Stimulated activated CD8-positive, alpha-beta memory T cell treated with anti-CD3 and anti-CD28 coated beads, Interleukin-15, amount 100 ng/mL, for 24 hours (primary cell): ENCODE data around the gene ZC3H12D.

ENCODE experiments used
- DNase-seq: peaks from one replicate; pipeline ENCODE4 v3.0.0-alpha.2; 2020; ENCODE audit warnings: low read depth

ZC3H12D gene

DNA sequence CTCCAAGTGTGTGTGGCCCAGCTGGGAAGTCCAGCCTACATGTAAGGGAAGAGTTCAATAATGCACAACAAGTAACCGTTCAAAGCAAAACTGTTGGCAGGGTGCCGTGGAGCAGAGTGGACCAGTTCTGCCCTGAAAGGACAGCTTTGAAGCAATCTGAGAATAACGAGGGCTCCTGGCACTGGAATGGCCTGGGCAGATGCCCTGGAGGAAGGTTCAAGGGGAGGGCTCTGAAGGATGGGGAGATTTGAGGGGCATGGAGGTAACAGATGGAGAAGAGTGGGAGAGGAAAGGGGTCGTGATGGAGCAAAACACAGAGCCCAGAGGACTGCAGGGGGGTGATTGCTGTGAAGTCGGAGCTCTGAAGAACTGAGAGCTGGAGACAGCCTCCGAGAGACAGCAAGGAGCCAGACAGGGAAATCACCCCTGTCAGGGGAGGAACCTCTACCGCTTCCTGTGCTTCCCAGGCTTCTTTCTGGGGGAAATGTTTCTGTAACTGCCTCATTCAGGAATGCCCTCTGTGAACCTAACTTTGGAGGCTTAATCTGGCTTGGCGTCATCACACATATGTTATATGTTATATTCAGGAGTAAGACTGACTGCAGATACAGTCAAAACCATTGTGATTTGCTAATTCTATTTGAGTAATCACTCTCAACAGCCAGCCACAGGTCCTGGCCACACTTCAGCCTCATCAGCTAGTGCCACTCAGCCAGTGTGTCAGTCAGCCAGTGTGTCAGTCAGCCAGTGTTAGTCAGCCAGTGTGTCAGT is 41.2 kb downstream of the ZC3H12D start:
- no peak for DNase-seq

- no peak for DNase-seq
These were observed 43.1 kb downstream of the ZC3H12D start for GRCh38 chr6:149441740-149442139.

- DNase-seq, result no peak
These were observed 43.8 kb downstream of the ZC3H12D start for GRCh38 chr6:149440735-149441671.

DNA sequence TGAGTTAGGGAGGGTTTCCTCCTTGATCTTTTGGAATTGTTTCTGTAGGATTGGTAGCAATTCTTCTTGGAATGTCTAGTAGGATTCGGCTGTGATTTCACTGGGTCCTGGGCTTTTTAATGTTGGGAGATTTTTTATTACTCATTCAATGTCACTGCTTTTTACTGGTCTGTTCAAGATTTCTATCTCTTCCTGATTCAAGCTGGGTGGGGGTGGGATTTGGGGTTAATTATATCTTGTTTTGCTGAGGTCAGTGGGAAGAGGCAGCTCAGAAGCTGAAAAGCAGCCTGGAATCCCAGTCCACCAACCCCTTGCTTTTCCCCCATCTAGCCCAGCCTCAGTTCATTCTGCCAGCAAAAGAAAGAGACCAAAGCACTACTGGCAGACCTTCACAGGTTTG is 45.2 kb downstream of the ZC3H12D start:
- no peak for DNase-seq

DNA sequence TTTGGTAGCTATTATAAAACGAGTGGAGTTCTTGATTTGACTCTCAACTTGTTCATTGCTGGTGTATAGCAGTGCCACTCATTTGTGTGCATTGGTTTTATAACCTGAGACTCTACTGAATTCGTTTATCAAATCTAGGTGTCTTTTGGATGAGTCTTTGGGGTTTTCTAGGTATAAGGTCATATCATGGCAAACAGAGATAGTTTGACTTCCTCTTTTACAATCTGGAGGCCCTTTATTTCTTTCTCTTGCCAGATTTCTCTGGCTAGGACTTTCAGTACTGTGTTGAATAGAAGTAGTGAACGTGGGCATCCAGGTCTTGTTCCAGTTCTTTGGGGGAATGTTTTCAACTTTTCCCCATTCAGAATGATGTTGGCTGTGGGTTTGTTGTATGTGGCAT is 46.0 kb downstream of the ZC3H12D start:
- DNase-seq, result no peak

DNA sequence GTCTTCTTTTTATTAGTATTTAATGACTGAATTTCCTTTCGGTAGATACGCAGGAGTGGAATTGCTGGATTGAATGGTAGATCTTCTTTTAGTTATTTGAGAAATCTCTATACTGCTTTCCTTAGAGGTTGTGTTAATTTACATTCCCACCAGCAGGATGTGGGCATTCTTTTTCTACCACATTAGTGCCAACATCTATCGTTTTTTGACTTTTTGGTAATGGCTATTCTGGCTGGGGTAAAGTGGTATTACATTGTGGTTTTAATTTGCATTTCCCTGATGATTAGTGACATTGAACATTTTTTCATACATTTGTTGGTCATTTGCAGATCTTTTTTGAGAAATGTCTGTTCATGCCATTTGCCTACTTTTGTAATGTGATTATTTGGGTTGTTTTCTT is 47.6 kb downstream of the ZC3H12D start:
- no peak for DNase-seq

DNA sequence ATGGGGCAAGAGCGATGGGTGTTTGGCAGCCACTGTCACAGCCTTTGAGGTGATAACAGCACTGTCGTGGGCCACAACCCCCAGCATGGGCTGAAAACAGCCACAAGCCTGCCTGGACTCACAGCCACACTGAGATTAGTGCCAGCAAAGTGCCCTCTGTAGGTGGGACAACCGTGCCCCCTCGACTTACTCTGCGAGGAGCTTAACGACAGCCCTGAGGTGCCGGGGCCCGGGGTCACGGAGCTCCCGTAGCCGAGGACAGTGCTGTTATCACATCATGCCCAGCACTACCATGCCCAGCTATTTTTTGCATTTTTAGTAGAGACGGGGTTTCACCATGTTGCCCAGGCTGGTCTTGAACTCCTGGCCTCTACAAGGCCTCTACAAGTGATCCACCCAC is 48.2 kb downstream of the ZC3H12D start:
- DNase-seq, result no peak

DNA sequence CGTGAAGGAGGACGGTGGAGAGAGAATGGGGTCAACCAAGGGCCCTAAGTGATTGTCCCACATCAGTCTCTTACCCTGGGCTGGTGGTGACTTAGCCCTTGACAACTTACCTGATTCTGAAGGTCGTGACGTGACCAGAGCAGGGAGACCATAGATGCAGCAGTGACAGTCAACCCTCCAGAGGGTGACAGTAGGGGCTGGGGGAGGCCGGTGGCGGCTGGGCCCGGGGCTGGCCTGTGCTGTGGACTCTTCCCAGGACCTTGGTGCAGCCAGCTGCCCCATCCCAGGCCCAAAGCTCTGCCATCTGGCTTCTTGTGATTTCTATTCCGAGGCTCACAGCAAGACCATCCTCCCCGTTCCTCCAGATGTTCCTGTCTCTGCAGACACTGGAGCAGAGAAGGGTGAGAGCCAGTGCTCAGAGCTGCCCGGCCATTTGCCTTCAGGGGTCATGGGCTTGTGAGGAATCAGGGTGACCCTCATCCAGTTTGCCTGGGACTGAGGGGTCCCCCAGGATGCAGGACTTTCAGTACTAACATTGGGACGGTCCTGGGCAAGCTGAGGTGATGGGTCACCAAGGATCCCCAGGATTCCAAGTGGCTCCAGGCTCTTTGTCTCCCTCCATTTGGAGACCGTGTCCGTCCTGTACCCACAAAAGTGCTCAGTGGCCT is 48.8 kb downstream of the ZC3H12D start:
- DNase-seq, result no peak

GRCh38 chr6:149433881-149434280 is 50.9 kb downstream of the ZC3H12D start:
- no peak for DNase-seq

DNA sequence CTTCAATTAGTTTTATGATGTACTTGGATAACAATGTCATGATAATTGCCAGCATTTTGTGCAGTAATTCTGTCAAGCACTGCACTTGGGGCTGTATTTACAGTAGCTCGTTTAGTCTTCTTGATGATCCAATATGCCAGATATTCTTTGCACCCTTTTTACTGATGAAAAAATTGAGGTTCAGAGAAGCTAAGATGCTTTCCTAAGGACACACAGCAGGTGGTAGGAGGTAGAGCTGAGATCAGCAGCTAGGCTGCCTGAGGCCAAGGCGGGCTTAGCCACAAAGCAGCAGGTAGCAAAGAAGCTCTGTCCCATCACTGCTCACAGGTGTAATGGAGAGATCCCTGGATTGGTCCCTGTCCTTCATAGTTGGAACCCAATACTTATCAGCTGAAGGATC is 51.4 kb downstream of the ZC3H12D start:
- no peak for DNase-seq

DNA sequence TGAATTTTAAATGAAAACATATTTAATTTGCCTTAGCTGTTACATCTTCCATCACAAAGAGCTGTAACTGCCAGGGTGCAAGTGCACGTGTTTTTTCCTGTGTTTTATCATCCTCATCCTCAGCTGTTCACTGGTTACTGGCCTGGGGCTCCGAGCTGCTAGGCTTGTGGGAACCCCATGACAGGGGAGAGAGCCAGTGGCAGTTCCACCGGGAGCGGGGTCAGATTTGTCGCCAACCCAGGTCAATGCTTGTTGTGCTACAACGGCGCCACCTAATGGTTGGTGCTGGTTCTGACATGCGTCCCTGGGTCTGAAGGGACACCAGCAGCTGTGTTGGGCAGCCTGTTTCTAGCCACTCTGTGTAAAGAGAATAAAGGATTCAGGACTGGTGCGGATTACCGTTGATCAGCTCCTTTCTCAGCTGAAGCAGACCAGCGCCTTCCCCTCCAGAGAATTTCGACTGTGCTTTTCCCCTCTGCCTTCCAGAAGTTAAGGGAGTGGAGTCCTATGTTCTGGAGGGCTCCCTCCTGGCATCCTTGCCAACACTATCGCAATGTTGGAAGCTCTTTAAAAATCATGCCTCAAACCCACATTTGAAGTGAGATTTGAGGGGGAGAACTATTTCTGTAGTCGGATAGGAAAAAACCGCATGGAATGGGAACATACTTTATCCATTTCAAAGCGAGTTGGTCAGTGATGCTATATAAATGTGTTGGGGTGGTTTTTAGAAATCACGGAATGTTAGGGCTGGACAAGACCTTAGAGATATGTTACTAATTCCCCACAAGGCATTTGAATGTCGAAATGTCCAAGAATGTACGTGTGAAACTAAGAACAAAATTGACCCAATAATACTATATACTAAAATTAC is 52.7 kb downstream of the ZC3H12D start:
- peak; percentile 81 for DNase-seq

DNA sequence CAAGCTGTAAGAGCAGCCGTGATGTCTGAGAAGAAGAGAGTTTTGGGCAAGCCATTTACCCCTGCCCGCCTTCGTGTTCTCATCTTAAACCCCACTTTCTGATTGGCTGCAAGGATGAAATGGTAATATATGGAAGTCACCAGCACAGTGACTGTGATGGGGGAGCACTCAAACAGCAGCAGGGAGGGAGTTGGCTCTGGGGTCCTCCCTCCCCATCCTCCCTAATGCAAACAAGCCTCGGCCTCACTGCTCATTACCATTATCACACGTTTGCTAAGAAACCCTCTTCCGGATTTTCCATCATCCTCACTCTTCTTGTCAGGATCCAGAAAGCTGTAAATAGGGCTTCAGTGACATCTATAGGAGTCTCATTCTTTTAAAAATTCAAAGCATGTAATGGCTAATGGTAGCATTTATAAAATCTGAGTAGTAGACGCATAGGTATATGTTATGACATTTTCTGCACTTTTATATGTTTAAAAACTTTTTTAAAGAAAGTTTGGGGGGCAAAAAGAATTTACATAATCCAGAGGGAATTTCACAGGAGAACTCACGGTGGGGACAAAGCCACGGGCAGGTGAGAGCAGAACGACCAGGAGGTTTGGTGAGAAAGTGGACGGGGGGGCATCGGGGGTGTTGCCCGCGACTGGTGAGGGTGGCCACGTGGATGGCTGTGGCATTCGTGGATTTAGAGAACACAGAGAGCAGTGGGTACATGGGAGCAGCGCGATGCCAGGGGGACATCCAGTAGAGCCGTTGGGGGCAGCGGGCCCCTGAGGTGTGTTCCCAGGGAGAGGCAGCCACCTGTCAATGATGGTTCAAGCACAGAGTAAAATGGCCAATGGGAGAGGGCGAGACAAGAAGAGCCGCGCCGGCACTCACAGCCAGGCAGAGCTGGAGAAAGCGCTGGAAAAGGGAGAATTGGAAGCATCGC is 55.1 kb downstream of the ZC3H12D start:
- no peak for DNase-seq

DNA sequence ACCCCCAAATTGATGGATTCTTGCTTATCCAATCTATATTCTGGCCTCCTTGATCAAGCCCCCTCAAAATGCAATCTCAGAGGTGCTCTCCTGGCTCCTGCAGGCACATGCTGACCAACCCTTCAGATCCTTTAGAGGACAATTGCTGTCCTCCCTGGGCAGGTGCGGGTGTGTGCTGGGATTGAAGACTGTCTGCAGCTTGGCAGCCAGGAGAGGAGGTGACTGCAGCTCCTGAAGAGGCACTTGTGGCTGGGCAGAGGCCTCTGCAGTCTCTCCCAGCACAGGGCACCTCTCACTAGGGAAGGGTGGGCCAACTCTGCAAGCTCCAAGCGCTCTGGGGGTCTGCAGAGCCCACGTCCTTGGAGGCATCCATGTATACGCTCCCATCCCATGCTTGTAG is 56.2 kb downstream of the ZC3H12D start:
- no peak for DNase-seq

DNA sequence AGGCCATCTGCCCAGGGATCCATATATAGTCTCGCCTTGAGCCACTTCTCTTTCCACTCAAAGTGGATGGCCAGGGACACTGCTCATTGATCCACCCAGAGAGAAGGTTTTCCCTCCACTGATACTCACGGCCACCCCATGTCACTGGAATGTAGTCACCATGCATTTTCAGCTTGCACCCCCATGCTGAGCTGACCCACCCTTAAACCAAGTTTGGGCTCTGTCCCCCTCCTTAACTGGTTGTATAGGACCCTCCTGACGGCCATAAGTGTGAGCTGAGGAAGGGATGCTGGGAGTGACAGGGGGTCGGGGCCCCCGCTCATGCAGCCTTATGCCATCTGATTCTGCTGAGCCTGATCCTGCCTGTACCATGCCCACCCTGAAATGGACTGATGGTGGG is 59.1 kb downstream of the ZC3H12D start:
- no peak for DNase-seq

DNA sequence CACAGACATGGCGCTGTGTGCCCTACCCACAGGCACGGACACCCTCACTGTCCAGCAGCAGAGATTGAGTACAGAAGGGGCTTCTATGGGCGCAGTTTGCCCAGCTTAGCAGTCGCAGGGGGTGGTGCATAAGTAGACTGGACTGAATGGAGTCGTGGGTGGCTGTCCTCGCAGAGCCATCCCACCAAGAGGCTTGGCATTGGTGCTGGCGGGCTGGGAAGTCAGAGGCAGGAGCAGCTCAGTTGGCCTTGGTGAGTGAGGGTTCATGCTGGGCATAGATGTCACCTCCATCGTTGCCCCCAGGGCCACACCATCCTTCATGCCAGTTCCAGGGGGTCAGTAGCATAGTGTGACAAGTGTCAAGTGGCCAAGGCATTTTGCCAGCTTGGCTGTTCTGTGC is 59.6 kb downstream of the ZC3H12D start:
- DNase-seq, result no peak

DNA sequence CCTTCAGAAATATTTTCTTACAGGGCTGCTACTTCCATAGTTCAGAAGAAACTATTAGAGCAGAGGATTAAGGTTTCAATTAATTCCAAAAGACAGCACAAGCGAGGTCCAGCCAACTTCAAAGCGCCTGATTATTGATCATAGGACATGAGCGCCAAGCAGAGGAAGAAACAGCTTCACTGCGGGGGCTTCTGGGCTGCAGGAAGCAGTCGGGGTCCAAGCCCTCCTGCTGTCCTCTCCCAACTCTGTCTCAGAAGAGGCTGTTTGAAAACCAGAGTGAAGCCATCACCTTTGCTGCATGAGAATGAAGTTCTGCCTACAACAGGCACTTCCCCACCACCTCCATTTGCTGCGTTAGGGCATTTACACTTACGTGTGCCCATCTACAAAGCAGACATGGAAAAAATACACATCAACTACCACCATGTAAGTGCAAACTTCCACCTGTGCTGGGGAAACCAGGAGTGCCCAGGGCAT is 60.8 kb downstream of the ZC3H12D start:
- no peak for DNase-seq

- no peak for DNase-seq
These were observed 62.2 kb downstream of the ZC3H12D start for GRCh38 chr6:149422581-149422980.

GRCh38 chr6:149421132-149421531 is 63.7 kb downstream of the ZC3H12D start:
- no peak for DNase-seq

GRCh38 chr6:149419696-149420404 is 65.0 kb downstream of the ZC3H12D start:
- DNase-seq, result no peak

DNA sequence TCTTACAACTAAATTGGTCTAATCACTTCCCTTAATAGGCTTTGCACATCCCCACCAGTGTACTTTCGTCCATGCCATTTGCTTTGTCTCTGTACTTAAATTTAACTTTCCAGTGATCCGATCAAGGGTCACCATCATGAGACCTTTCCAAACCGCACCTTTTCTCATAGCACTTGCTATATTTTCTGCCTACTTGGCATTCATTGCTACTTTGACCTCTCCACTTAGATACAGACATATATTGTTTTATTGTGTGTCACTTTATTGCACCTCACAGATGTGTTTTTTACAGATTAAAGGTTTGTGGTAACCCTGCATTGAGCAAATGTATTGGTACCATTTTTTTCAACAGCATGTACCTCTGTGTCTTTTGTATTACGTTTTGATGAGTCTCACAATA is 70.0 kb downstream of the ZC3H12D start:
- no peak for DNase-seq
